Measurements from ENCODE around the gene OLIG1.
A peak's percentile ranks its signal among the peaks of the same experiment; 100 is the strongest.

OLIG1 gene

DNA sequence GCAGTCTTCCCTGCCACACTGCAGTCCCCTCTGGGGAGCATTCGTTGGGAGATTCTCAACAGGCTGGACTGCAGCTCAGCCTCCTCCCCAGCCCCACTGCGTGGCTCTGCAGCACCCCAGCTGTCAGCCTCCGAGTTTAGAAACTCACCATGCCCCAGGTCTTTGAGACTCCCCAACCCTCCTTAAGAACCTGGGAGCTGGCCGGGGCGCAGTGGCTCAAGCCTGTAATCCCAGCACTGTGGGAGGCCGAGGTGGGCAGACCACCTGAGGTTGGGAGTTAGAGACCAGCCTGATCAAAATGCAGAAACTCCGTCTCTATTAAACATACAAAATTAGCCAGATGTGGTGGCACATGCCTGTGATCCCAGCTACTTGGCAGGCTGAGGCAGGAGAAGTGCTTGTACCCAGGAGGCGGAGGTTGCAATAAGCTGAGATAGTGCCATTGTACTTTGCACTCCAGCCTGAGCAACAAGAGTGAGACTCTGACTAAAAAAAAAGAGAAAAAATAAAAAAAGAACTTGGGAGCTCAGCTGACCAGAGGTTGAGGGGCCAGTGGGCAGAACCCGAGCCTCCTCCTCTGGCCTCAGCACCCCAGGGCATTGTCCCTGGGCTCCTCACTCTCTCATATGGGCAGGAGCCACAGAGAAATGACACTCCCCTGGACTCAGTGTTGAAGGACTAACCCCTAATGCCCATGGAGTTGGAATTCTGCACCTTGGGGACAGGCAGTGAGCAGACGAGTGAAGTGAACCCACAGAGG, 38.6 kb upstream of the OLIG1 start:
- DNase-seq, result no peak

DNA sequence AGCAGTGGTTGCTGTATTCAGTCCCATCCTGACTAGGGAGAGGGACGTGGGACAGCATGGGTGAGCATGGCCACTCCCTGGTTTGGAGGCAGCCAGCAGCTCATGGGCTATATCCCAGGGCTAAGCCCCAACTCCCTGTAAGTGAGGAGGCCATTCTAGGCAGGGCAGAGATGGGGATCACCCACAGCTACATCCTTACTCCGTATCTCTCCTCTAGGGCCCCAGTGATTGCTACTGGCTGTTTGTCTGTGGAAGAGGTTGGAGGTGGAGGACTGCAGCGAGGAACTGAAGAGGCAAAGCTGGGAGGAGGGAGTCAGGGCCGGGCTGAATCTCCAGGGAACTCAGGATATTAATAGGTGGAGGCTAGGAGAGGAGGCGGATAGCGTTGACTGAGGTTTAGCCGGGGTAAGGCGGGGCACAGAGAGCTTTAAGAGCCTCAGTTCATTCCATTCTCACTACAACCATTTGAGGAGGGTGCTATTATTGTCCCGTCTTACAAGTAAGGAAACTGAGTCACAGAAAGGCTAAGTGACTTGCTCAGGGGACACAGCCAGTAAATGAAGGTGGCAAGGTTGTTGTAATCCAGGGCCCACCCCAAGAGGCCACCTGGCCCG, 37.4 kb upstream of the OLIG1 start:
- DNase-seq, result no peak

DNA sequence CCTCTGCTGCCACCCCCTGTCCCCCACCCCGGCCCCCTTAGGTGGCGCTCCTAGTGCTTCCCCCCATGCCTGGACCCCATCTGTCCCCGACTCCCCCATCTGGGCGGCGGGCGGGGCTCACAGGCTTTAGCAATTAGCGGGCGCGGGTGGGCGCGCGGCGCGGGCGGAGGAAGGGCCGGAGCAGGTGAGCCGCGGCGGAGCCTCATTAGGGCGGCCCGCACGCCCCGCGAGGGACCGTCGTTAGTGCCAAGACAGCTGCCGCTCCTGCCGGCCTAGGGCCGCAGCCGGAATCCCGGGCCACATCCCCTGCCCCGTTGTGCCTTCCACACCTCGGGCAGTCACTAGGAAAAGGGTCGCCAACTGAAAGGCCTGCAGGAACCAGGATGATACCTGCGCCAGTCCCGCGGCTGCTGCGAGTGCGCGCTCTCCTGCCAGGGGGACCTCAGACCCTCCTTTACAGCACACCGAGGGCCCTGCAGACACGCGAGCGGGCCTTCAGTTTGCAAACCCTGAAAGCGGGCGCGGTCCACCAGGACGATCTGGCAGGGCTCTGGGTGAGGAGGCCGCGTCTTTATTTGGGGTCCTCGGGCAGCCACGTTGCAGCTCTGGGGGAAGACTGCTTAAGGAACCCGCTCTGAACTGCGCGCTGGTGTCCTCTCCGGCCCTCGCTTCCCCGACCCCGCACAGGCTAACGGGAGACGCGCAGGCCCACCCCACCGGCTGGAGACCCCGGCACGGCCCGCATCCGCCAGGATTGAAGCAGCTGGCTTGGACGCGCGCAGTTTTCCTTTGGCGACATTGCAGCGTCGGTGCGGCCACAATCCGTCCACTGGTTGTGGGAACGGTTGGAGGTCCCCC, 36.6 kb upstream of the OLIG1 start:
- DNase-seq, result no peak

DNA sequence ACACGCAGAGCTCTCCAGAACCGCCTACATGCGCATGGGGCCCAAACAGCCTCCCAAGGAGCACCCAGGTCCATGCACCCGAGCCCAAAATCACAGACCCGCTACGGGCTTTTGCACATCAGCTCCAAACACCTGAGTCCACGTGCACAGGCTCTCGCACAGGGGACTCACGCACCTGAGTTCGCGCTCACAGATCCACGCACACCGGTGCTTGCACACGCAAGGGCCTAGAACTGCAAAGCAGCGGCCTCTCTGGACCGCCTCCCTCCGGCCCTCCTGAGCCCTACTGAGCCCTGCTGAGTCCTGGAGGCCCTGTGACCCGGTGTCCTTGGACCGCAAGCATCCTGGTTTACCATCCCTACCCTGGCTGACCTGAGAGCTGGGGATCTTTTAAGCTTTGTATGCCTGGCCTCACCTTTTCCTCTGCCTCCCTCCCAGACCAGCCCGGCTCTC, 36.0 kb upstream of the OLIG1 start:
- no peak for DNase-seq

DNA sequence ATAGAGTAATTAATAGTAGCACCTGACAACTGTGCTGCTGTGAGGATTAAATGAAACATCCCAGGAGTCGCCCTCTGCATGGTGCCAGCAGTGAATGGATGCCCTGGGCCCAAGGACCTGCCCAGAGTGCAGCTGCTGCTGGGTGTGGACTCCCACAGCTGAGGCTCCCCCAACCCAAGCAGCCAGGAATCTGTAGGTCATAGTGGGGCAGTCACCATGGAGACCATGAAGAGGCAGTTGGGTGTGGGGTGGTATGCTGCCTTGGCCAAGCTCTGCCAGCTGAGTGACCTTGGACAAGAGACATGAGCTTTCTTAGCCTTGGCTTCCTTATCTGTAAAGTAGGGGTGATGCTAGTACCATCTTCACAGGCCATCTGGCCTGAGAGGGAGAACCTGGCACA, 34.8 kb upstream of the OLIG1 start:
- peak in 2 of 3 experiments; percentile 15 to 62 for DNase-seq

DNA sequence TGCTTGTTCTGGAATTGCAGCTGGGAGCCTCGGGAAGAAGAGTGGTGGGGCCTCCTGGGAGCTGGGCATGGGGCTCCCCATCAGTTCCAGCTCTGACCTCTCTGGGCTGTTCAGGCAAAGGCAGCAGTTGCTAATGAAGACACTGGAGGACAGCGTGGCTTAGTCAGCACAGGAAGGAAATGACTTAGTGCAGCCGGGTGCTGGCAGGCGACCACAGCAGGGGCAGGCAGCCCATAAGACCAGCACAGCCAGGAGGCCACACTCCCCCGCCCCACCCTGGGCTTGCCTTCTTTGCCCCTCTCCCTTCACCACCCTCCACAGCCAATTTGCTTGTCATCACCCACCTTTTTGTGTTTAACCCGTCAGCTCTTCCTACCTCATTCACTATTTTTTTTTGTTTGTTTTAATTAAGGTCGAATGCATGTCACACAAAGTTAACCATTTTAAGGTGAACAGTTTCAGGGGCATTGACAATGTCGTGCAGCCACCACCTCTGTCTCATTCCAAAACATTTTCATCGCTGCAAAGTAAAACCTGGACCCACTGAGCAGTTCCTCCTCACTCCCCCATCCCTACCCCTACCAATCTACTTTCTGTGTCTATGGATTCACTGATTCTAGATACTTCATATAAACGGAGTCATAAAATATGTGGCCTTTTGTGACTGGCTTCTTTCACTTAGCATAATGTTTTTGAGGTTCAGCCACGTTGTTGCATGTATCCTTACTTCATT, 33.3 kb upstream of the OLIG1 start:
- no peak for DNase-seq

DNA sequence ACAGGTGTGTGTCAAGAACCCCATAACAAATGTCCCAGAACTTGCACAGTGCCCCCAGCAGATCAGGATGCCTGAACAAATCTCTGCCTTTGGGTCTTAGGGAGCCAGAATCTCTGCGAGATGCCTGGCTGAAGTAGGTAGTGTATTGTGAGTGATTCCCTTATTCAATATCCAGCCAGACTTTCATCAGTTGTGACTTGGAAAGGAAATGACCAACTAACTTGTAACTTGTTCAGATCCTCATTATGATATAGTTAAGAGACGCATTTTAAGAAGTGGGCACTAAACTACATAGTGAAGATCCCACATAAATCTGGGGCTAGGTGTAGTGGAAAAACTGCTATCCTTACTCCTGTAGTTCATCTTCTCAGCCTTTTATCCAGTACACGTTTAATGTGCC, 32.4 kb upstream of the OLIG1 start:
- no peak for DNase-seq

DNA sequence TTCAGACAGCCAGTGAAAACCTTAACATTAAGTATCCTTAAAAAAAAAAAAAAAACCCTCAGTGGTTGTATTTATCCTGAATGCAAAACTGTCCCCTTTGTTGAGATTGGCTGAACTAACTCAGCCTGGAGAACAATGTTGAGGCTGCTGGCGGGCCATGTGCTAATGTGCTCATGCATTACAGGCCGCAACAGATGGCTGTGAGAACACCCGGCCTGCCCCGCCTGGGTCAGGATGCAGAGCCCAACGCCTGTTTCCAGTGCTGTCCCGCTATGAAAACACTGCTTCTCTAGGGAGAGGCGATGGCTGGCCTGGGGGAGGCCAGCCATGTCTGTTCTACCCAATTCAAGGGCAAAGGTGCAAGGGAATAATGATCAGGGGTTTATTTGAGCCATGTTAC, 30.4 kb upstream of the OLIG1 start:
- DNase-seq, result no peak

DNA sequence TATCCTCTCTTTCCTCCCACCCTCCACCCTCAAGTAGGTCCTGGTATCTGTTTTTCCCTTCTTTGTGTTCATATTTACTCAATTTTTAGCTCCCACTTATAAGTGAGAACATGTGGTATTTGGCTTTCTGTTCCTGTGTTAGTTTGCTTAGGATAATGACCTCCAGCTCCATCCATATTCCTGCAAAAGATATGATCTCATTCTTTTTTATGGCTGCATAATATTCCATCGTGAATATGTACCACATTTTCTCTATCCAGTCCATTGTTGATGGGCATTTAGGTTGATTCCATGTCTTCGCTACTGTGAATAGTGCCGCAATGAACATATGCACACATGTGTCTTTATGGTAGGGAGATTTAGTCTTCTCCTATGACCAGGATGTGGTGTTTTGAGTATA, 29.7 kb upstream of the OLIG1 start:
- no peak for DNase-seq

DNA sequence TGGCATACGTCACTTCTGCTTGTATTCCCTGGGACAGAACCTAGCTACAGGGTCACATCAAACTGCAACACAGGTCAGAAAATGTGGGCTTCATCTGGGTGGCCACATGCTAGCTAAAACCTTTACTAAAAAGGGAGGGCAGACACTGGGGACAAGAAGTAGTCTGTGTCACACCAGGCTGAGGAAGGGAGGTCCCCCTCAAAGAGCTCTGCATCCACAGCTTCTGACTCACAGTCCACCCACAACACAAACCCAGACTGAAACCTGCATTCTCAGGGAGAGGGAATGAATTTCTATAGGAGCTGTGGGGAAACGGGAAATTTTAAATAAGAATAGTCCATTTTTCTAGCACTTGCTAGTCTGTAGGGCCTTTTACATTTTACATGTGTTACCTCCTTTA, 28.0 kb upstream of the OLIG1 start:
- DNase-seq, result no peak

DNA sequence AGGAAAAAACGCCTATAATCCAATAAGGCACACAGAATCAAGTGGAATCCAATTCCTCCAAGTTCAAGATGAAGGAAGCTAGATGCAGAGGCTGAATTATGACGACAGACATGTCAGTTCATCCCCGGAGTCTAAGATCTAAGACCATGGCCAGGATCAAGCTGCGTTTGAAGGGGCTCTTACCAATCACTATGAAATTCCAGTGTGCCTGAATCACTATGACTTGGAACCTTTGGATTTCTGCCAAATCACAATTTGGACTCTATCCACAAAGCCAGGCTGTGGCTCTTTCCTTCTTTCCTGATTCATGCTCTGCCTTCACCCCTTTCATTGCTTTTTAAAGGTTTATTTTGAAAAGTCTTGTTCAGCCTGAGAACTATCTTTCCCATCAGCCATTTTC, 27.1 kb upstream of the OLIG1 start:
- no peak for DNase-seq

DNA sequence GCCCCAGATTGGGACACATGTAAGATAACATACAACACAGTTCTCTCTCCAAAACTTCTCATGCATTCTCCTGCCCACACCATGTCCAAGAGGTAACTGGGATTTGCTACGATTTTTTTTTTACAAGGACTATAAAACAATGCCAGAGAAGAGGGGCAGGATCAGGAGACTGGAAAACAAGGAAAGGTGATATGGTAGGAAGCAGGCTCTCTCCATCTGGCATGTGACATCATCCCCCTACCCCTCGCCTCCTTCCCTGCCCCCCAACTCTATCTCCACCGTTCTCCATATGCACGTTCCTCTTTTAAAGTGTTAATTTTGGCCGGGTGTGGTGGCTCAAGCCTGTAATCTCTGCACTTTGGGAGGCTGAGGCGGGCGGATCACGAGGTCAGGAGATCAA, 23.5 kb upstream of the OLIG1 start:
- no peak for DNase-seq

DNA sequence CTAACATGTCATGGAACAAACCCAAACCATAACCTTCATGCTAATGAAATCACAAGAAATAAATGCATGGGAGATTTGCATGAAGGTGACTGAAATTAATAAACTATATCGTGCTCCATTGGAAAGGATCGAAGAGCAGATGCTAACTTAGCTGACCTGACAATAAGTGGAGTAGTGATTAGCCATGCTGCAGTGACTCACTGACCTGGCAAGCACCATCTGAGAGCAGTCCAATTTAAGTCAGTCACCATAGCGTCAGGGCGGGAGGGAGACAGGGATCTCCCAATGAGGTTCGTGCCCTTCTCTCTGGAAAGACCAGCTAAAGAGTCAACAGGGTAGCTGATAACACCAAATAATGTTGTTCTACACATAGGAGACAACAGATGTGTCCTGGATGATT, 22.7 kb upstream of the OLIG1 start:
- no peak for DNase-seq

DNA sequence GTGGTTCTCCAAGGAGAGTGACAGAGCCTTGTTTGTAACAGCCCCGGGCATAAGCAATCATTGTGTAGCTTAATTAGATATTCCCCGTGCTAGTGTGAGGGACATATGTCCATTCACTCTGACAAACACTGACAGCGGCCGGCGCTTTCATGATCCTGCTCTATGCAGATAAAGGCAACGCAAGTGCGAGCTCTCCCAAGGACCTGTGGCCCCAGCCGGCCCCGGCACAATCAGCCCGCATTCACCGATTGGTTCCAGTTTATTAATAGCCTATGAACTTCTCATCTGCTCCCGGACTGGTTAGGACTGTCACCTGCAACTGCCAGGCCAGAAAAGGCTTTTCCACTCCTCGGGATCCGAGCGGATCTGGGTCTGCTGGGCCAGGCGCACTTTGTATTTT, 18.0 kb upstream of the OLIG1 start:
- DNase-seq, result peak in 1 of 3 experiments; percentile 10

DNA sequence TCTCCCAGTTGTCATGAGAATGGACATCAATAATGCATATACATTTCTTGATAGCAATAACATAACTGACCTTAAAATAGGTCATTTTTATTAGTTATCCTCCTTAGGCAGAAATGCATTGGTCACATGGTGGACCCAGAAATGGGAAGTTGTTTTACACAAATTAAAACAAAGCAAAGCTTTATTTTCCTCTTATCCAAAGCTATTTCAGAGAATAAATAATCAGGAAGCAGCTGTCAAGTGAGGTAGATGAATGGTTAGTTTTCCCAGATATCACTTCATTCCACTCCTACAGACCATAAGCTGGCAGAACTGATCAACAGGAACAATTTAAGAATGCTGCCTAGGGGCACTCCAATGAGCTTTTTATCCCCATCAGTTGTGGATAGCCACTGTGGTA, 16.0 kb upstream of the OLIG1 start:
- DNase-seq, result no peak

DNA sequence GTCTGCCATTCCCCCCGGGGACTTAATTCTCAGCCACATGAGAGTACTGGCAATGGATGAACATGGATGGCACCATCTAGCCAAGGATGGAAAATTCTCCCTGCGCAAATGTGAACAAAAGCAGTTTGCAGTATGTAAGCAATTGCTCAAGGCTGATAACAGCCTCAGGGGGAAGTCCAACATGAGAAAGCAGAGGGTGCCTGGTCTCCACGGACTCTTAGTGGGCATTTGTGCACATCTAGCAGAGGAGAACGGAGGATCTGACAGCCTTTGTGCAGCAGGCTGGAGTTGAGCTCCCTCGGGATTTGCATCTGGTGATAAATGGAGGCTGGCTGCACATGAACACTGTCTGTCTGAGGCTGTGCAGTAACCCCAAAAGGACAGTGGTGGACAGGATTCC, 13.9 kb upstream of the OLIG1 start:
- DNase-seq, result no peak

DNA sequence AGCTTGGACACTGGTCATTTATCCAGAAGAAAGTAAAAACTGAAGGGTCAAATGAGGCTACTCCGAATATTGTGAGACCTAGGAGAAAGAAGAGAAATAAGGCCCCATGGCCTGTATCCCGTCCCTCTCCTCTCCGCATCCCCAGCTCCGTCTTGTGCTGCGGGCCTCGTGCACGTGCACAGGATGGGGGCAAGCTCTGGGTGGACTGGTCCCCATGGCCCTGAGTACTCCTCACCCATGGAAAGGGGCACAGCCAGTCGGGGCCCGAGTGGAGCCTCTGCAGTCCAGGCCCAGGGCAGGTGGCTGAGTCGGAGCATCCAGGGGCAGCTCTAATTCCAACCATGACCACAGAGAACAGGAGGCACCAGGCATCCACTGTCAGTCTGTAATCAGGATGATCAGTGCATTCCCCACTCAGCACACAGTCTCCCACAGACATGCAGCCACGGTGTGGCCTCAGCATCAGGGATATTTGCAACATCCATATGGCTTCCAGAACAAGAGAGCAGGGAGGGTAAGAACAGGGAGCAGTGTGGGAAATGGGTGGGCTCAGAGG, 12.5 kb upstream of the OLIG1 start:
- no peak for DNase-seq

DNA sequence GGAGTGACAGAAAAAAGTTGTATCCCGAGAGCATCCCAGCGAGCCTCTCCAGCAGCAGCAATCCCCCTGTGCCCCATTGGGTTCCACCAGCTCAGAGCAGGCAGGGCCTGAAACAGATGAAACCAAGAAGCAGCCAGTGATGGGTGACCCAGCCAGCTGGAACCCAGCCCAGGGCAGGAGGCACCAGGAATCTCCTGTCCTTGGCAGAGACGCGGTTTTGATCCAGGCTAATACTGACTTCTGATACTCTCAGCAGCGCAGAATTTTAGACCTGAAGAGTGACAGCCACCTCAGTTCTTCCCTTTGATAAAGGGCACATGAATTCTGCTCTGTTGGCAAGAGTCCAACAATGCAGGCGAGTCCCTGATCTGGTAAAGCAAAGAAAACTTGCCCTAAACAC, 11.4 kb upstream of the OLIG1 start:
- peak in 2 of 3 experiments; percentile 34 to 74 for DNase-seq

DNA sequence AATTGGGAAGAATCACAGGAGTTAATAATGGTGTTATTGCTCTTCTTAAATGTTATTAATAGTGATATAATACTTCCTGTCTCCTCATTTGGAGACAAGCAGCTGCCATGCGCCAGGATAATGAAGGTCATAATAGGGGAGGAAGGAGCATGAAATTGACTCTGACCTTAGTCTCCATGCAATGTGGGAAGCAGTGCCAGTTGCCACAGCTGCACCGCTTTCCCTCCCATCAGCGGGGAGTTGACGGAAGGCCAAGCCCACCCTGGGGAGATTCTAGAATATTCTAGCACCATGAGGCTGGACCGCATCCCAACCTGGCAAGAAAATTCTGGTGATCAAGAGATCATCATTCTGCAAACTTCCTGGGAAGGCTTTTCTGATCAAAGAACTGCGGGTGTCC, 11.0 kb upstream of the OLIG1 start:
- peak in 2 of 3 experiments; percentile 34 to 74 for DNase-seq

DNA sequence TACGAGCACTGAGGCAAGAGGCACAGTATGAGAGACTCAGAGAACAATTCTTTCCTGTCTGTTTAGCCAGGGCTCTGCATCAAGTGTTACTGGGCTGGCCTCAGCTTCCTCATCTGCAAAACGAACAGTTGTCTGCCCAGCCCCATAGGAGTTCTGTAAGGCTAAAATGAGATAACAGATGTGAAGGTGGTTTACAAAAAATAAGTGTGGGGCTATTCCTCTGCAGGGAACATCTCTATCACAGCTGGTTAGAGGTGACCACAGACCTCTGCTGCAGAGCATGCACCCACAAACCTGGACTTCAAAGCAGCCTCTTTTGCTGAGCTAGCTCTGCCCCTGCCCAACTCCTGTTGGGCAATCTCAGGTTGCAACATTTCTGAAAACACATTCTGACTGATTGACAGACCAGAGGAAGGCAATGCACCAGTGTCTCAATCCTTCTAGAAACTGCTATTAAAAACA, 10.5 kb upstream of the OLIG1 start:
- DNase-seq, result no peak

DNA sequence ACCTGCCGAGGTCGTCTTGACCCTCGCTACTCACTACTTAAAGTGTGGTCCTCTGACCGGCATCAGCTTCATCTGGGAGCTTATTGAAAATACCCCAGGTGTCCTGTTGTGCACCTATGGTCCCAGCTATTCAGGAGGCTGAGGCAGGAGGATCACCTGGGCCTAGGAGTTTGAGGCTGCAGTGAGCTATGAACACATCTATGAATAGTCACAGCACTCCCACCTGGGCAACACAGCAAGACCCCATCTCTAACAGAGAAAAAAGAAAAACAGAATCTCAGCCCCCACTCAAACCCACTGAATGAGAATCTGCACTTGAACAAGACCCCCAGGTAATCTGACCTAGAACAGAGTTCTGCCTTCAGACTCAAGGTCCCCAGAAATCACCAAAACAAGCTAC, 8.7 kb upstream of the OLIG1 start:
- DNase-seq, result no peak

DNA sequence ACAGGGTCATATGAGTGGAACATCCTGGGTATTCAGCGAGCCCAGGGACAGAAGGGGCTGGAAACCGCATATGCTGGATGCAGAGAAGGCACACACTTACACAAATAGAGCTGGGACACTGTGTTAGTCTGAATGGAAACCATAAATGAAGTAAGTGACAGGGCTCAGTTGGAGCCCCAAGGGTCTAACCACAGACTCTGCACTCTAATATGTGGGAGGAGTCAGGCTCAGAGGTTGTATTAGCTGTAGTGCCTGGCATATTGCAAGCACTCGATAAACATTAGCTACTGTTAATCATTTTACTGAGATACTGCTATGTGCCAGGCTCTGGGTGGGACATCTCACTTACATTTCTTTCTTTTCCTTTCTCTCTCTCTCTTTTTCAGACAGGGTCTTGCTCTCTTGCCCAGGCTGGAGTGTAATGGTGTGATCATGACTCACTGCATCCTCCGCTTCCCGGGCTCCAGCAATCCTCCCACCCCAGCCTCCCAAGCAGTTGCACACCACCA, 6.5 kb upstream of the OLIG1 start:
- no peak for DNase-seq
